GM04504 (cell line): Measurements from ENCODE around the gene DGCR2.

ENCODE experiments used
- DNase-seq: peaks from one replicate; pipeline ENCODE4 v3.0.0-alpha.2; 2012; ENCODE audit warnings: low read depth

Gene DGCR2

GRCh38 chr22:19126309-19127273 lies 4.4 kb upstream of the DGCR2 start:
- DNase-seq, result no peak

GRCh38 chr22:19125474-19126308 lies 3.5 kb upstream of the DGCR2 start:
- no peak for DNase-seq

DNA sequence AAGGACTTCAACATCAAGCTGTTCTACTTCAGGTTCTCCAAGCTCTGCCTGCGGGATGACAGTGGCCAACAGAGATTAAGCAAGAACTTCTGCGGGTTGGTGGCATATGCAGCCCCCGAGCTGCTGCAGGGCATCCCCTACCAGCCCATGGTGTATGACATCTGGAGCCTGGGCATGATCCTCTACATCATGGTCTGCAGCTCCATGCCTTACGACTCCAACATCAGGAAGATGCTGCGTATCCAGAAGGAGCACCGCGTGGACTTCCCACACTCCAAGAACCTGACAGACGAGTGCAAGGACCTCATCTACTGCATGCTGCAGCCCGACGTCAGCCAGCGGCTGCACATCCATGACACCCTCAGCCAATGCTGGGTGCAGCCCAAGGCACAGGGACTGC lies 2.8 kb upstream of the DGCR2 start:
- DNase-seq, result no peak

DNA sequence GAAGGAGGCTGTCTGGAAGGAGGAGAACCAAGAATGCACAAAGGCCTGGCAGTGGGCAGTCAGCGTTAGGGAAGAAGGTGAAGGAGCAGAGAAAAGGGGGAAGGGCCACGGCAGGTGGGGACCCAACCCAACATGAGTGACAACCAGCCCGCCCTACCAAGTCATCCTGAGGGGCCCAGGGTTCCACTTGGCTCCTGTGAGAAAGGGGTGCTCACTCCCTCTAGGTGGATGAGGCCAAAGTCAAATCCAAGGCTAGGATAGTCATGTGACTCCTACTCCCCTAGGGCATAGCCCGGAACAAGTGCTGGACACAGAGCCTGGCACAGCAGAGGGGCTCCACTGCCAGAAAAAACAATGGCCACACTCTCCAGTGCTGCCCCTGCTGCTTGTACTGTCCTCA lies 2.2 kb upstream of the DGCR2 start:
- DNase-seq, result no peak

DNA sequence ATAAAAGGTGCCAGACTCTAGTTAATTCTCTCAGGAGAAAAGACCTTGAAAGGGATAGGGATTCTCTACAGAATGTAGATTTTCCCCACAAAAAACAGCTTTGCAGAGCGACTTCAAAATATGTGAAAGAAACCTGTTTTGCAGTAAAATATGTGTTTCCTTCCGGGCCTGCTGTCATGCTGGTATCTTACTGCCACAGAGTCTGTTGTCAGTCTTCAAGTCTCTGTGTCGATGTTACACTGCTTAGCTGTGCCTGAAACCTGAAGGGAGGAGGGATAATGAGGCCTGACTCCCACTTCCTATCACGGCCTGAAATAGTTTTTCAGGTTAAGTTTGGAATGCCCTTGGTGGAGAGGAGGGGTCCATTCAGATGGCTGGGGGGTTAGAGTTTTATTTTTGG lies 1.7 kb upstream of the DGCR2 start:
- DNase-seq, result no peak

- no peak for DNase-seq
These were observed 710 bp upstream of the DGCR2 start for GRCh38 chr22:19122752-19123492.

DNA sequence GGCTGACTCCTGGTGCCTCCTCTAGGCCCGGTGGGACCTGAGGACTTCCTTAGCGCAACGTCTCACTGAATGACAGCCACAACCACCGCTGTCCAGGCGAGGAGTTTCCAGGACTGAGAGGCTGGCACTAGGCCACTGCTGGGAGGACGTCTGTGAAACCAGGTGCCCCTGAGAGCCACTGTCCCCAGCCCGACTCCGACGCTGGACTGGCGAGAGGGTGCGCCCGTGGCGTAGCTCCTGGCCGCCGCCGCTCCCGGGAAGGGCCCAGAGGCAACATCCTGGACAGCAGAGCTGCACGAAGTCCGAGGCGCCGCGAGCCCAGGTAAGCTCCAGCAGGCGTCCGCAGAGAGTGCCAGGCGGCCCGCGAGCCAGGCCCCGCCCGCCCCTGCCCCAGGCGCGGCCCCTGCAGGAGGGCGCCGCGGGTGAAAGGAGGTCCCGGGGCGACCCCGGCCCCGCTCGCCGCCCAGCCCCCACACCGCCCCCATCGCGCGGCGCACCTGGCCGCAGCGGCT lies 525 bp downstream of the DGCR2 start:
- DNase-seq, result no peak

- DNase-seq, result no peak
These were observed 1.2 kb downstream of the DGCR2 start for GRCh38 chr22:19120829-19121630.

- DNase-seq, result no peak
These were observed 2.3 kb downstream of the DGCR2 start for GRCh38 chr22:19119949-19120348.

DNA sequence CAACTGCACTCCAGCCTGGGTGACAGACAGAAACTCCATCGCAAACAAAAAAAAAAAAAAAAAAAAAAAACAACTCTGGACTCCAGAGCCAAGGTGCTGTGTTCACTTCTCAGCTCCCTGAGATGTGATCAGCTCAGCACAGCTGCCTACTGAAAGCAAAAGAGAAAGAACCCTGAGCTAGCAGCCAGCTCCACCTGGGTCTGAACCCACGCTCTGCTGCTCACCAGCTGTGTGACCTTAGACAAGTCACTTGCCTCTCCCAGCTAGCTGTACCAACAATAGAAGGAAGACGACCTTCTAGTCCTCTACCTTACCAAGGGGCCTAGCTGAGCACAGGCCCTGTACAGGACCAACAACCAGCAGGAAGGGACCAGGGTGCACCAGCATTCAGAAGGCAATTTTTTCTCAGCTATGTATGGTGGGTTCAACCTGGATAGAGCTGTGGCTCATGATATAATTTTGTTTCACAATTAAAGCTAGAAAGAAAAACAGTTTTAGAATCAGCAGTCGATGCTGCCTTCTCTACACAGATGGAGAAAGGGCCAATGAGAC lies 3.8 kb downstream of the DGCR2 start:
- no peak for DNase-seq

DNA sequence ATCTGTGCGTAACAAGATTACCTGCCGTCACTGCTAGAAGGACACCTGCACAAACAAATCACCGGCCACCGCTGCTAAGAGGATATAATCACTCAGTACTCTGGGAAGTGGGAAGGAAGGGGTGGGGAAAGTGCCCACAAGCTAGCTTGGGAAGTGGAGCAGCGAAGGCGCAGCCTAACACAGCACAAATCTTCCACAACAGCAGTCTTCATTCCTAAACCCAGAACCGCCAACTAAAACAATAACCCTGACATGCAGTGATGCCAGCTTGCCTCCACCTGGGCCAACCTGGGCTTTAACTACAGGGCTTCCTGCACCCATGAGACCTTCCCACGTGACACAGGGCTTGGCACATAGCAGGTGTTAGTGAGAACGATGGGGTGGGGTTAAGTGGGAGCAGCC lies 5.1 kb downstream of the DGCR2 start:
- DNase-seq, result no peak

DNA sequence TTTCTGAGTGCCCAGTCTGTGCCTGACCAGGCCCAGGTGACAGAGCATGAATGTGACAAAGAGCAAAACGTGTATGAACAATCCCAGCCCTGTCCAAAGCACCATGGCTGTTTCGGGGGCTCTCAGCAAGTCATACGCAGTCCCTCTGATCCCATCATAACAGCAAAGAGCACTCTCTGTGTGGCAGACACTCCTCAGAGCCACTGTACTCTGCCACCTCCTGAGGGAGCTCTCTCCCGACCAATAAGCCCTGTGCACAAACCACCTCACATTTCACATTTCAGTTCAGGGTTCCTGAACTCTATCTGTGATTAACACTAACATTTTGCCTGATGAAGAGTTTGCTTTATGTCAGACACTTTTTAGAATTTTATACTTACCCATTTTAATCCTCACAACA lies 6.6 kb downstream of the DGCR2 start:
- no peak for DNase-seq

GRCh38 chr22:19114984-19115552 lies 7.1 kb downstream of the DGCR2 start:
- no peak for DNase-seq

GRCh38 chr22:19113429-19113828 lies 8.8 kb downstream of the DGCR2 start:
- no peak for DNase-seq

GRCh38 chr22:19111584-19111983 lies 10.6 kb downstream of the DGCR2 start:
- DNase-seq, result no peak

DNA sequence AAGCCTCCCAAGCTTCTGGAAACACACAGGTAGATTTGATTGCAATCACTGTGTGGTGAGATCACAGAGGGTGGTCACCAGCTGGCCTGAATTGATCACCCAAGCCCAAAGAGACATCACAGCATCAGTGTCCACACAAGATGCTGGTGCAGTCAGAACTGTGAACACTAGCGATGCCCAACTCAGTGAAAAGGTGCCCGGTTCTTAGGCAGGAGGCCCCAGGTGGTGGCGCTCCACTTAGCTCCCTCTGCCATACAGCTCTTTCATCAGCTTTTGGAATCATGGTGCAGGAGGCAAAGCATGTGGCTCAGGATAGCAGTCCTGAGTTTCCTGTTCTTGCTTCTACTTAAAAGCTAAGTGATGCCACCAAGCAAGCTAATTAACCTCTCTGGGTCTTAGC lies 11.1 kb downstream of the DGCR2 start:
- no peak for DNase-seq

GRCh38 chr22:19110646-19111045 lies 11.6 kb downstream of the DGCR2 start:
- no peak for DNase-seq

GRCh38 chr22:19110064-19110458 lies 12.2 kb downstream of the DGCR2 start:
- DNase-seq, result no peak

- no peak for DNase-seq
These were observed 12.8 kb downstream of the DGCR2 start for GRCh38 chr22:19109198-19110063.

DNA sequence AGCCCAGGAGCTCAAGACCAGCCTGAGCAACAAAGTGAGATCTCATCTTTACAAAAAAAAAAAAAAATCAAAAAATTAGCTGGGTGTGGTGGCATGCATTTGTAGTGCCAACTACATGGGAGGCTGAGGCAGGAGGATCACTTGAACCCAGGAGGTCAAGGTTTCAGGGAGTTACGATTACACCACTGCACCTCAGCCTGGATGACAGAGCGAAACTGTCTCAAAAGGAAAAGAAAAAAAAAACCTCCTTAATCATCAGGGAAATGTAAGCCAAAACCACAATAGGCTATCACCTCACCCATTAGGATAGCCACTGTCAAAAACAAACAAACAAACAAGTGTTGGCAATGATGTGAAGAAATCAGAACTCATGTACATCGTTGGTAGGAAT lies 13.4 kb downstream of the DGCR2 start:
- no peak for DNase-seq
